ENCODE results near the gene SPRR2D.
"Not testable (repeated sequence)": the region's sequence is repeated elsewhere in the genome, so short reads cannot be mapped to it uniquely, and the experiment has no call there.

SPRR2D gene

DNA sequence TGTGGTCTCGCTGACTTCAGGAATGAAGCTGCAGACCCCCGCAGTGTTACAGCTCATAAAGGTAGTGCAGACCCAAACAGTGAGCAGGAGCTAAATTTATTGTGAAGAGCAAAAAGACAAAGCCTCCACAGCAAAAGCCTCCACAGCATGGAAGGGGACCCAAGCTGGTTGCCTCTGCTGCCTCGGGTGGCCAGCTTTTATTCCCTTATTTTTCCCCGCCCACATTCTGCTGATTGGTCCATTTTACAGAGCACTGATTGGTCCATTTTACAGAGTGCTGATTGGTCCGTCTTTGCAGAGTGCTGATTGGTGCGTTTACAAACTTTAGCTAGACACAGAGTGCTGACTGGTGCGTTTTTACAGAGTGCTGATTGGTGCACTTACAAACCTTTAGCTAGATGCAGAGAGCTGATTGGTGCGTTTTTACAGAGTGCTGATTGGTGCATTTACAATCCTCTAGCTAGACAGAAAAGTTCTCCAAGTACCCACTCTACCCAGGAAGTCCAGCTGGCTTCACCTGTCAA, 29.6 kb downstream of the SPRR2D start:
- DNase-seq (ENCODE audit: low read depth in 2 of 2): not testable (repeated sequence)

- no peak for DNase-seq (ENCODE audit: low read depth in 2 of 2)
These were observed 39.5 kb downstream of the SPRR2D start, which contains the start of gene SPRR3 for GRCh38 chr1:153001382-153001781. Gene SPRR3 (plus strand): TSS chr1:153001749. CDS start chr1:153003021, 1,272 bp downstream.

GRCh38 chr1:153000294-153000693, 40.6 kb downstream of the SPRR2D start:
- DNase-seq (ENCODE audit: low read depth in 2 of 2): no peak

- DNase-seq (ENCODE audit: low read depth in 2 of 2): no peak
These were observed 41.1 kb downstream of the SPRR2D start for GRCh38 chr1:152999818-153000217.

GRCh38 chr1:152998476-152998875, 42.4 kb downstream of the SPRR2D start:
- no peak for DNase-seq (ENCODE audit: low read depth in 2 of 2)

- no peak for DNase-seq (ENCODE audit: low read depth in 2 of 2)
These were observed 43.0 kb downstream of the SPRR2D start for GRCh38 chr1:152997901-152998300.

DNA sequence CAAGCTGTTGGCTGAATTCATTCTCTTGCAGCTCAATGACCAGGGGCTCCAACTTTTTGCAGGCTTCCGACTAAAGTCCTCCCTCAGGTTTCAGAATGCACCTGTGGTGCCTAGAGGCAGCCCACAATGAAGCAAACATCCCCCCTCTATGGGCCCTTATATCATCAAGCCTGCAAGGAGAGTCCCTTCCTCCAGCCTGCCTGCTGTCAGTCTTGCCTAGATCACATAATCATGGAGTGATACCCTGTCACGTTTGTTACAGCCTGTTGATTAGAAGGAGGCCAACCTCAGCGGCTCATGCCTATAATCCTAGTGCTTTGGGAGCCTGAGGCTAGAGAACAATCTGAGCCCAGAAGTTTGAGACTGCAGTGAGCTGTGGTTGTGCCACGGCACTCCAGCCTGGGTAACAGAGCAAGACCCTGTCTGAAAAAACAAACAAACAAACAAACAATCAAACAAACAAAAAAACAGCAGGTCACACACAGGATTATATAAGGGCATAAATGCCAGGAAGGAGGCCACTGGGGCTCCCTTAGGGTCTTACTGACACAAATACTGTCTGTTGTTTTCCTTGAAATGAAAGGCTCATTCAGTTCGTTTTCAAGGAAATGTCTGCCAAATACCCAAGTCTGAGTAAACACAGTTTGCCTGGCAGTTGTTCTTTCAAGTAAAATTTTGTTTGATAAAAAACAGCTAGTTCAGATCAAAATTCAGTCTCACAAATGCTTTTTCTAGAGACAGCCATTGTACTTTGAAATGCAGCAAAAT, 44.1 kb downstream of the SPRR2D start:
- no peak for DNase-seq (ENCODE audit: low read depth in 2 of 2)

- no peak for DNase-seq (ENCODE audit: low read depth in 2 of 2)
These were observed 45.1 kb downstream of the SPRR2D start for GRCh38 chr1:152995842-152996241.

- no peak for DNase-seq (ENCODE audit: low read depth in 2 of 2)
These were observed 47.7 kb downstream of the SPRR2D start for GRCh38 chr1:152993186-152993585.

All from stimulated activated CD8-positive, alpha-beta memory T cell treated with anti-CD3 and anti-CD28 coated beads, Interleukin-15, amount 100 ng/mL, for 48 hours (primary cell).